PC-3 (cell line): ENCODE measurements around the gene C16orf86. TPM values are rescaled to one million over a fixed set of nuclear protein-coding genes. Genes with fewer than 3 reads are reported as not detected.

ENCODE experiments used
- ATAC-seq: fragments of 200-7000 bp; cut with Tn5 transposase; 2 replicates; pipeline ENCODE4 v1.9.1; 2020; ENCODE audit warnings: mild to moderate bottlenecking, moderate library complexity
- BruUV-seq: library from RNA; stranded (reverse); fragments of 400-500 nt; replicated peaks from 2 replicates; lab custom pipeline; 2021; lab: Mats Ljungman, UMichigan
- CTCF ChIA-PET: fragments of 300-600 bp; sonication (Branson Sonifier 250); formaldehyde crosslinking; loops from one replicate; lab custom pipeline; 2022; ENCODE audit warnings: antibody characterized with exemption; lab: Charles Lee
- POLR2A ChIA-PET: fragments of 300-600 bp; sonication (Branson Sonifier 250); formaldehyde crosslinking; loops from one replicate; lab custom pipeline; 2022; ENCODE audit warnings: antibody characterized with exemption; ENCODE audit not compliant: unreplicated experiment; lab: Charles Lee
- DNase-seq: peaks from one replicate; pipeline ENCODE4 v3.0.0-alpha.2; 2015
- H2AFZ ChIP-seq: fragments of 300-600 bp; sonication (generic); 2 replicates; pipeline ENCODE4 v1.6.0; 2016; ENCODE audit warnings: antibody characterized with exemption, low read length
- H3F3A ChIP-seq: fragments of 300-600 bp; sonication (generic); one replicate; pipeline ENCODE4 v1.6.0; 2017; ENCODE audit warnings: antibody characterized with exemption, low read length, control low read depth, mild to moderate bottlenecking; ENCODE audit not compliant: unreplicated experiment
- H3K27ac ChIP-seq: fragments of 300-600 bp; sonication (generic); 2 replicates; pipeline ENCODE4 v1.5.1; 2016; ENCODE audit warnings: mild to moderate bottlenecking, low read length
- H3K27me3 ChIP-seq: fragments of 300-600 bp; sonication (generic); 2 replicates; pipeline ENCODE4 v1.6.1; 2016; ENCODE audit warnings: low read length, mixed read lengths
- H3K36me3 ChIP-seq: fragments of 300-600 bp; sonication (generic); 2 replicates; pipeline ENCODE4 v1.6.1; 2016; ENCODE audit warnings: low read depth, mixed run types, low read length, mixed read lengths
- H3K4me1 ChIP-seq: fragments of 300-600 bp; sonication (generic); 2 replicates; pipeline ENCODE4 v1.5.1; 2016; ENCODE audit warnings: low read length; ENCODE audit not compliant: insufficient read depth
- H3K4me2 ChIP-seq: fragments of 300-600 bp; sonication (generic); 2 replicates; pipeline ENCODE4 v1.6.0; 2016; ENCODE audit warnings: low read length
- H3K4me3 ChIP-seq: fragments of 300-600 bp; sonication (generic); 2 replicates; pipeline ENCODE4 v1.5.1; 2016; ENCODE audit warnings: mild to moderate bottlenecking, low read length, mixed read lengths
- H3K79me2 ChIP-seq: fragments of 300-600 bp; sonication (generic); 2 replicates; pipeline ENCODE4 v1.6.1; 2017; ENCODE audit warnings: low read length, mixed read lengths
- H3K9ac ChIP-seq: fragments of 300-600 bp; sonication (generic); 2 replicates; pipeline ENCODE4 v1.6.0; 2016; ENCODE audit warnings: mild to moderate bottlenecking, low read length
- H3K9me2 ChIP-seq: fragments of 300-600 bp; sonication (generic); replicated peaks from 2 replicates; pipeline ENCODE4 v1.6.1; 2016; ENCODE audit warnings: mixed run types, low read length, mixed read lengths
- H3K9me3 ChIP-seq: fragments of 300-600 bp; sonication (generic); 2 replicates; pipeline ENCODE4 v1.6.1; 2016; ENCODE audit warnings: low read length, mixed read lengths
- H4K20me1 ChIP-seq: fragments of 300-600 bp; sonication (generic); 2 replicates; pipeline ENCODE4 v1.6.1; 2016; ENCODE audit warnings: low read length, mixed read lengths
- CTCF ChIP-seq: fragments of 300-600 bp; sonication (generic); conservative IDR thresholded peaks from 2 replicates; pipeline ENCODE4 v1.5.1; 2017; ENCODE audit warnings: antibody characterized with exemption, low read depth, mild to moderate bottlenecking, low read length
- EZH2 ChIP-seq: fragments of 300-600 bp; sonication (generic); IDR thresholded peaks from one replicate; pipeline ENCODE4 v1.6.1; 2017; ENCODE audit warnings: antibody characterized with exemption, mild to moderate bottlenecking, low read length; ENCODE audit not compliant: unreplicated experiment
- EZH2phosphoT487 ChIP-seq: fragments of 300-600 bp; sonication (generic); IDR thresholded peaks from 2 replicates; pipeline ENCODE4 v1.6.1; 2018; ENCODE audit warnings: mild to moderate bottlenecking, antibody characterized with exemption, low read length, borderline replicate concordance
- intact Hi-C: fragments of 100-400 bp; cut with micrococcal nuclease; formaldehyde crosslinking; loops from 2 replicates; pipeline ENCODE4 v1.9.0; 2023
- total RNA-seq: library from RNA; depleted of rRNA; stranded (reverse); fragments of >200 nt; gene quantifications from 2 replicates; pipeline ENCODE4 v1.2.3, GENCODE V29; 2014

The C16orf86 gene
- total RNA-seq, 1 experiment from 2014 or later: not detected

- Histone ChIP-seq H3K9me3 (no peaks in the 10 kb centered on the region), H3K79me2 (no peaks in the 10 kb centered on the region), H4K20me1 (no peaks in the 10 kb centered on the region), H3K4me3 (no peak overlapping the region), H3K9ac (no peak overlapping the region), H3K36me3 (no peaks in the 10 kb centered on the region), H3K27ac (no peak overlapping the region), H3K4me1 (no peaks in the 10 kb centered on the region; the same call in 1 of the 2 replicates), H3K9me2 (no peaks in the 10 kb centered on the region), H3K27me3 (no peaks in the 10 kb centered on the region), H2AFZ (no peak overlapping the region), H3K4me2 (no peak overlapping the region), H3F3A (no peaks in the 10 kb centered on the region)
- ChIA-PET POLR2A (no interaction called here), CTCF (no interaction called here)
- no TSS peak for BruUV-seq
- DNase-seq (no peak), ATAC-seq (no peak)
- intact Hi-C loops: no loop called here
- TF ChIP-seq EZH2phosphoT487 (no peak), EZH2 (no peak), CTCF (no peak)
Measured at GRCh38 chr16:67648764-67649407, 17.7 kb upstream of the C16orf86 start.

- TF ChIP-seq EZH2 (no peak), EZH2phosphoT487 (no peak), CTCF (no peak)
- Histone ChIP-seq H3K27ac (no peak overlapping the region), H2AFZ (no peak overlapping the region), H3K79me2 (no peaks in the 10 kb centered on the region), H3K9me3 (no peaks in the 10 kb centered on the region), H3K4me3 (no peak overlapping the region), H3K4me1 (no peaks in the 10 kb centered on the region; the same call in 1 of the 2 replicates), H3K4me2 (no peak overlapping the region), H3F3A (no peaks in the 10 kb centered on the region), H3K9me2 (no peaks in the 10 kb centered on the region), H3K27me3 (no peaks in the 10 kb centered on the region), H4K20me1 (no peaks in the 10 kb centered on the region), H3K9ac (no peak overlapping the region), H3K36me3 (no peaks in the 10 kb centered on the region)
- no peak for DNase-seq
- no peak for ATAC-seq
- CTCF ChIA-PET: no interaction called here
- no TSS peak for BruUV-seq
- POLR2A ChIA-PET: no interaction called here
- intact Hi-C loops: no loop called here
Measured at GRCh38 chr16:67649494-67649931, 17.1 kb upstream of the C16orf86 start.

- TF ChIP-seq EZH2 (no peak), EZH2phosphoT487 (no peak), CTCF (no peak)
- H3K27ac ChIP-seq: no peak overlapping the region
- no TSS peak for BruUV-seq
- H3K4me2 ChIP-seq: no peak overlapping the region
- H2AFZ ChIP-seq: no peak overlapping the region
- ChIA-PET POLR2A (no interaction called here), CTCF (no interaction called here)
- H3K4me1 ChIP-seq: no peaks in the 10 kb centered on the region; the same call in 1 of the 2 replicates
- H3F3A ChIP-seq: no peaks in the 10 kb centered on the region
- H3K36me3 ChIP-seq: no peaks in the 10 kb centered on the region
- H3K79me2 ChIP-seq: no peaks in the 10 kb centered on the region
- H3K4me3 ChIP-seq: no peak overlapping the region
- H4K20me1 ChIP-seq: no peaks in the 10 kb centered on the region
- ATAC-seq (no peak), DNase-seq (no peak)
- no peaks in the 10 kb centered on the region for H3K9me2 ChIP-seq
- intact Hi-C loops: no loop called here
- H3K27me3 ChIP-seq: no peaks in the 10 kb centered on the region
- H3K9me3 ChIP-seq: no peaks in the 10 kb centered on the region
- H3K9ac ChIP-seq: no peak overlapping the region
Measured at GRCh38 chr16:67650023-67650422, 16.6 kb upstream of the C16orf86 start.
